ENCODE measurements around the gene NTHL1. TPM values are rescaled to one million over a fixed set of nuclear protein-coding genes. Genes with fewer than 3 reads are reported as not detected.

The NTHL1 gene
- total and polyA plus RNA-seq, 2 experiments from 2014 or later, result 84.6 to 87.9 TPM

- TF ChIP-seq ETS1 (IDR thresholded peaks at IDR 0.05), result no peak
- no peak for TF ChIP-seq EZH2 (IDR thresholded peaks at IDR 0.05; ENCODE audit: low read depth, unreplicated experiment)
- TF ChIP-seq NANOG (IDR thresholded peaks at IDR 0.05; ENCODE audit: borderline replicate concordance), result no peak
- no peak for TF ChIP-seq EZH2phosphoT487 (IDR thresholded peaks at IDR 0.05; ENCODE audit: unreplicated experiment)
- TF ChIP-seq JUNB (IDR thresholded peaks at IDR 0.05; ENCODE audit: unreplicated experiment), result no peak
- TF ChIP-seq POLR2AphosphoS5 (IDR thresholded peaks at IDR 0.05; ENCODE audit: low read depth), result peak; percentile 14; the same call in 1 of the 2 replicates
- peak; percentile 95 to 99 for TF ChIP-seq CTCF (conservative IDR thresholded peaks at IDR 0.05; ENCODE audit: low read depth in 2 of 2)
- no peak for TF ChIP-seq REST (IDR thresholded peaks at IDR 0.05; ENCODE audit: unreplicated experiment)
- peak; percentile 49; the same call in 1 of the 2 replicates for TF ChIP-seq CREB1 (CRISPR knock-in tag; IDR thresholded peaks at IDR 0.05; ENCODE audit: low read depth)
Observed at GRCh38 chr16:2003827-2004641, 43.6 kb downstream of the NTHL1 start (continued).

- H3K27ac ChIP-seq (ENCODE audit: low read depth), result no peak overlapping the region
- Mint-ChIP-seq H3K4me1 (peaks cover 27% of the 10 kb centered on the region), H3K27ac (no peak overlapping the region), H3K27me3 (ENCODE audit: insufficient read depth, low read depth, poor library complexity) (peaks cover 8% of the 10 kb centered on the region), H3K4me3 (no peak overlapping the region), H3K36me3 (ENCODE audit: low read depth) (peaks cover 25% of the 10 kb centered on the region), H3K9me3 (no peaks in the 10 kb centered on the region)
- no peaks in the 10 kb centered on the region for H3K9me2 ChIP-seq (ENCODE audit: insufficient read depth)
- H3K27me3 ChIP-seq (ENCODE audit: insufficient read depth), result no peaks in the 10 kb centered on the region
- no peak for DNase-seq (ENCODE audit: low spot score)
- no peak for ATAC-seq
- H3F3A ChIP-seq (replicated peaks; ENCODE audit: low read depth), result peaks cover 28% of the 10 kb centered on the region; the same call in 1 of the 2 replicates
- no peak overlapping the region for H2AFZ ChIP-seq
- H3K4me2 ChIP-seq, result no peak overlapping the region
- H4K20me1 ChIP-seq (replicated peaks; ENCODE audit: insufficient read depth), result peaks cover 34% of the 10 kb centered on the region
- H3K4me1 ChIP-seq (ENCODE audit: insufficient read depth), result peaks cover 12% of the 10 kb centered on the region
- H3K36me3 ChIP-seq (ENCODE audit: insufficient read depth), result no peaks in the 10 kb centered on the region
- H3K4me3 ChIP-seq, result no peak overlapping the region
- H3K79me2 ChIP-seq (replicated peaks; ENCODE audit: insufficient read depth), result peaks cover 32% of the 10 kb centered on the region
- TF ChIP-seq ETS1 (IDR thresholded peaks at IDR 0.05) (no peak), STAT1 (IDR thresholded peaks at IDR 0.05; ENCODE audit: unreplicated experiment) (no peak), JUNB (IDR thresholded peaks at IDR 0.05; ENCODE audit: unreplicated experiment) (no peak)
Observed at GRCh38 chr16:2003231-2003826, 44.3 kb downstream of the NTHL1 start.

Measured in GM23338 (cell line).